Measurements from ENCODE around the gene INTS1.

- no peak for TF ChIP-seq EZH2phosphoT487 (IDR thresholded peaks at IDR 0.05; ENCODE audit: low read depth, severe bottlenecking, unreplicated experiment)
- TF ChIP-seq CTCF (IDR thresholded peaks at IDR 0.05; ENCODE audit: poor library complexity) = no peak
These were observed 31.7 kb upstream of the INTS1 start for GRCh38 chr7:1535701-1536454.

All from hepatocyte (in vitro differentiated cells).